Gastrocnemius medialis (tissue), 4 donors: ENCODE data around the gene MTHFSD.

Source experiments
- CTCF ChIP-seq, 5 experiments: fragments of 450-650 bp in 3 of 5; fragments of 200-600 bp in 2 of 5; sonication (generic) in 2 of 5; IDR thresholded peaks in 4 of 5; conservative IDR thresholded peaks in 1 of 5; 1 replicate in 4 of 5; 2 replicates in 1 of 5; pipeline ENCODE4 v1.5.1; 2016 to 2019; ENCODE audit warnings: antibody characterized with exemption in 5 of 5, mild to moderate bottlenecking in 3 of 5, moderate library complexity in 3 of 5
- POLR2A ChIP-seq, 2 donors: fragments of 450-650 bp; IDR thresholded peaks; one replicate each; pipeline ENCODE4 v1.6.1; 2017; ENCODE audit warnings: antibody characterized with exemption in 2 of 2, mild to moderate bottlenecking in 2 of 2, moderate library complexity in 2 of 2

- no peak for TF ChIP-seq CTCF (IDR thresholded peaks at IDR 0.05 in 4 of 5, conservative IDR thresholded peaks at IDR 0.05 in 1 of 5)
- TF ChIP-seq POLR2A (IDR thresholded peaks at IDR 0.05) = no peak
These were observed 24.5 kb downstream of the MTHFSD start for GRCh38 chr16:86530251-86531190.
